GM19193 (cell line): ENCODE data around the gene GJB3.

Experiments
- POLR2A ChIP-seq: IDR thresholded peaks from 4 replicates; pipeline ENCODE4 v1.6.1; 2011; ENCODE audit not compliant: insufficient read depth, insufficient read length; ENCODE audit errors: extremely low read depth

The GJB3 gene

GRCh38 chr1:34781071-34781843, at the start of gene GJB3:
TSS of gene GJB3 (plus strand) at chr1:34781214. CDS start at chr1:34784763, 3,549 bp downstream.
- no peak for TF ChIP-seq POLR2A

GRCh38 chr1:34736692-34737091, 44.3 kb upstream of the GJB3 start:
- no peak for TF ChIP-seq POLR2A

- no peak for TF ChIP-seq POLR2A
Measured at GRCh38 chr1:34739613-34740012, 41.4 kb upstream of the GJB3 start.

- no peak for TF ChIP-seq POLR2A
Measured at GRCh38 chr1:34740161-34740868, 40.7 kb upstream of the GJB3 start.

GRCh38 chr1:34742667-34743270, 38.2 kb upstream of the GJB3 start:
- TF ChIP-seq POLR2A, result no peak

GRCh38 chr1:34743775-34744174, 37.2 kb upstream of the GJB3 start:
- TF ChIP-seq POLR2A, result no peak

- no peak for TF ChIP-seq POLR2A
Measured at GRCh38 chr1:34744851-34745250, 36.2 kb upstream of the GJB3 start.

GRCh38 chr1:34745666-34746065, 35.3 kb upstream of the GJB3 start:
- TF ChIP-seq POLR2A, result no peak

GRCh38 chr1:34746101-34746500, 34.9 kb upstream of the GJB3 start:
- TF ChIP-seq POLR2A, result no peak

GRCh38 chr1:34746785-34747637, 34.0 kb upstream of the GJB3 start:
- no peak for TF ChIP-seq POLR2A

GRCh38 chr1:34747638-34747941, 33.4 kb upstream of the GJB3 start:
- TF ChIP-seq POLR2A, result no peak

GRCh38 chr1:34749992-34750391, 31.0 kb upstream of the GJB3 start:
- no peak for TF ChIP-seq POLR2A

GRCh38 chr1:34750610-34751009, 30.4 kb upstream of the GJB3 start:
- TF ChIP-seq POLR2A, result no peak

GRCh38 chr1:34753163-34753562, 27.9 kb upstream of the GJB3 start:
- no peak for TF ChIP-seq POLR2A

GRCh38 chr1:34754964-34755637, 25.9 kb upstream of the GJB3 start, which contains the start of gene GJB5:
TSS of gene GJB5 (plus strand) at chr1:34755047. CDS start at chr1:34757331, 2,284 bp downstream.
- no peak for TF ChIP-seq POLR2A

GRCh38 chr1:34755961-34756360, 25.1 kb upstream of the GJB3 start:
- no peak for TF ChIP-seq POLR2A
